Upper lobe of right lung (tissue), 1 donor: ENCODE measurements around the gene COQ2. TPM values are rescaled to one million over a fixed set of nuclear protein-coding genes. Genes with fewer than 3 reads are reported as not detected.
A peak's percentile ranks its signal among the peaks of the same experiment; 100 is the strongest.

Experiments used
- ATAC-seq: fragments of 200-7000 bp; cut with Tn5 transposase; one replicate; pipeline ENCODE4 v1.9.1; 2020; ENCODE audit warnings: mild to moderate bottlenecking, moderate library complexity
- DNase-seq: peaks from one replicate; pipeline ENCODE4 v3.0.0-alpha.2; 2020
- H3K27ac ChIP-seq: fragments of 200-600 bp; one replicate; pipeline ENCODE4 v1.8.0; 2022
- H3K27me3 ChIP-seq: fragments of 200-600 bp; one replicate; pipeline ENCODE4 v1.8.0; 2022; ENCODE audit warnings: mild to moderate bottlenecking
- H3K36me3 ChIP-seq: fragments of 200-600 bp; one replicate; pipeline ENCODE4 v1.8.0; 2022
- H3K4me1 ChIP-seq: fragments of 200-600 bp; one replicate; pipeline ENCODE4 v1.8.0; 2022
- H3K4me3 ChIP-seq: fragments of 200-600 bp; one replicate; pipeline ENCODE4 v1.8.0; 2022; ENCODE audit warnings: mild to moderate bottlenecking
- H3K9me3 ChIP-seq: fragments of 200-600 bp; one replicate; pipeline ENCODE4 v1.8.0; 2022
- intact Hi-C: fragments of 100-400 bp; cut with DNase I; formaldehyde crosslinking; loops from one replicate; pipeline ENCODE4 v1.11.0; 2022
- total RNA-seq: library from RNA; stranded (reverse); fragmentation: NEBNext Ultra II Directional; extraction: Animal tissue kit (Norgen Biotek cat#: 25700); gene quantifications from one replicate; pipeline ENCODE4 v1.2.1, GENCODE V29; 2021
- TF ChIP-seq, protein P1 (sequence below): fragments of 200-600 bp; IDR thresholded peaks from one replicate; pipeline ENCODE4 v1.8.0; 2022; ENCODE audit warnings: antibody characterized with exemption
- donor health status: DM: no; HTN: yes; CAD: no; lungs with severe emphysema.

COQ2 gene
- total RNA-seq, 1 donor from 2014 or later = 12.4 TPM

DNA sequence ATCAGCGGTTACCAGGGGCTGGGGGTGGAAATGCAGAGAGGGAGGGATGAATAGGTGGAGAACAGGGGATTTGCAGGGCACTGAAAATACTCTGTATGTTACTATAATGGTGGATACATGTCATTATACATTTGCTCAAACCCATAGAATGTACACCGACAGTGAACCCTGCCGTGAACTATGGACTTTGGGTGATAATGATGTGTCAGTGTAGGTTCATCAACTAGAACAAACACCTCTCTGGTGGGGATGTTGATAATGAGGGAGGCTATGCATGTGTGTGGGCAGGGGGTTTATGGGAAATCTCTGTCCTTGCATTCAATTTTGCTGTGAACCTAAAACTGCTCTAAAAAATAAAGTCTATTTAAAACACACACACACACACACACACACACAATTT is 38.5 kb upstream of the COQ2 start:
- H3K36me3 ChIP-seq = no peaks in the 10 kb centered on the region
- no peaks in the 10 kb centered on the region for H3K4me1 ChIP-seq
- H3K4me3 ChIP-seq = no peak overlapping the region
- ATAC-seq (no peak), DNase-seq (no peak)
- H3K9me3 ChIP-seq = no peaks in the 10 kb centered on the region
- intact Hi-C loops = no loop called here
- H3K27ac ChIP-seq = no peak overlapping the region
- TF ChIP-seq, protein P1, sequence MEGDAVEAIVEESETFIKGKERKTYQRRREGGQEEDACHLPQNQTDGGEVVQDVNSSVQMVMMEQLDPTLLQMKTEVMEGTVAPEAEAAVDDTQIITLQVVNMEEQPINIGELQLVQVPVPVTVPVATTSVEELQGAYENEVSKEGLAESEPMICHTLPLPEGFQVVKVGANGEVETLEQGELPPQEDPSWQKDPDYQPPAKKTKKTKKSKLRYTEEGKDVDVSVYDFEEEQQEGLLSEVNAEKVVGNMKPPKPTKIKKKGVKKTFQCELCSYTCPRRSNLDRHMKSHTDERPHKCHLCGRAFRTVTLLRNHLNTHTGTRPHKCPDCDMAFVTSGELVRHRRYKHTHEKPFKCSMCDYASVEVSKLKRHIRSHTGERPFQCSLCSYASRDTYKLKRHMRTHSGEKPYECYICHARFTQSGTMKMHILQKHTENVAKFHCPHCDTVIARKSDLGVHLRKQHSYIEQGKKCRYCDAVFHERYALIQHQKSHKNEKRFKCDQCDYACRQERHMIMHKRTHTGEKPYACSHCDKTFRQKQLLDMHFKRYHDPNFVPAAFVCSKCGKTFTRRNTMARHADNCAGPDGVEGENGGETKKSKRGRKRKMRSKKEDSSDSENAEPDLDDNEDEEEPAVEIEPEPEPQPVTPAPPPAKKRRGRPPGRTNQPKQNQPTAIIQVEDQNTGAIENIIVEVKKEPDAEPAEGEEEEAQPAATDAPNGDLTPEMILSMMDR = no peak
- H3K27me3 ChIP-seq = no peaks in the 10 kb centered on the region

DNA sequence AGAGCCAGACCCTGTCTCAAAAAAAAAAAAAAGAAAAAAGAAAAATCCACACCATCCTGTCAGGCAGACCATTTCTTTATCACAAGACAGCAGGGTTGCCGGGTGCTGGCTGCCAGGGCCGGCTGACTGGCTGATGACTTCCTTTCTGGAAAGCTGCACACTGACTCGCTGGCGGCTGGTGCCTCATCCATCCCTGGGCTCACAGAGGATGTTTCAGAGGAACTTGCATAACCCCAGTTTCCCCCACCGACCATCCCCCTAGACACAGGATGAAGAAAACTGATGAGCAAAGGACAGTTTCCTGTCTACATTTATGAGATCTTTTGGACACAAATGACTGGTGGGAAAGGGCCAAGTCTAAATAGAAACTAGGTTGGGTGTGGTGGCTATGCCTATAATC is 36.0 kb upstream of the COQ2 start:
- Histone ChIP-seq H3K9me3 (no peaks in the 10 kb centered on the region), H3K36me3 (no peaks in the 10 kb centered on the region), H3K27ac (no peak overlapping the region), H3K27me3 (no peaks in the 10 kb centered on the region), H3K4me3 (no peak overlapping the region), H3K4me1 (no peaks in the 10 kb centered on the region)
- TF ChIP-seq, protein P1 = no peak
- ATAC-seq (peak; percentile 80), DNase-seq (peak; percentile 70)
- intact Hi-C loops = no loop called here

DNA sequence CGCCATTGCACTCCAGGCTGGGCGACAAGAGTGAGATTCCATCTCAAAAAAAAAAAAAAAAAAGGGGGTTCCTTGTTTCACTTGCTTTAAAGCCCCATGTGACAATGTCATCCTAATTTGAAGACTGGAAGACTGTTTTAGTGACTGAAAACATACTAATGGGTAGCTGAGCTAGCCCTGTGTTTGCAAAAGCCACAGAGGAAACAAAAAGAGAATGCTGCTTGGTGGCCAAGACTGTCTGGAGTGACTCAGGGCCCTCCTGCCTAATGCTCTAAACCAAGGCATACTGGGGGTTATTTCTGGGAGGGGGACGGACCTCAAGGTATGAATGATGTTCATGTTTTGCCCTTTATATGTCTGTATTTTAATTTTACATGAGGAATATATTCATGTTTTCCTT is 34.1 kb upstream of the COQ2 start:
- DNase-seq = no peak
- no peak for ATAC-seq
- TF ChIP-seq, protein P1 = no peak
- Histone ChIP-seq H3K9me3 (no peaks in the 10 kb centered on the region), H3K4me3 (no peak overlapping the region), H3K4me1 (no peaks in the 10 kb centered on the region), H3K36me3 (no peaks in the 10 kb centered on the region), H3K27ac (no peak overlapping the region), H3K27me3 (no peaks in the 10 kb centered on the region)
- intact Hi-C loops = no loop called here

DNA sequence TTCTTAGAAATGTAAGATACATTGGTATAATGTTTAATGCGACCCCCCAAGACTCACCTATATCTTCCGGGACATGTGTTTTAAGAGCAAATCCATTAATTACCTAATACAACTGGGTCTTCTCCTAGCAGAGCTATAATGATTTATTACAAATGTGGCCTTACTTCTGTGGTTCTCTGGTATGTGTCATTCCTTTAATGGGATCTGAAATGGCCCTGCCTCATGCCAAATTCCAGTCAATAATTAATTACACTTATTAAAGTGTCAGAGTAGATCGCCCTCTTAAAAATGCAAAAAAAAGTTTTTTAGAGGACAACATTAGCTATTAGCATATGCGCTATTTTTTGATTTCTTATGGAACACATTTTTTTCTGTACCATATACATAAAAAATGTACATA is 33.1 kb upstream of the COQ2 start:
- DNase-seq (no peak), ATAC-seq (no peak)
- Histone ChIP-seq H3K27ac (no peak overlapping the region), H3K4me3 (no peak overlapping the region), H3K27me3 (no peaks in the 10 kb centered on the region), H3K36me3 (no peaks in the 10 kb centered on the region), H3K4me1 (no peaks in the 10 kb centered on the region), H3K9me3 (no peaks in the 10 kb centered on the region)
- intact Hi-C loops = no loop called here
- TF ChIP-seq, protein P1 = no peak

DNA sequence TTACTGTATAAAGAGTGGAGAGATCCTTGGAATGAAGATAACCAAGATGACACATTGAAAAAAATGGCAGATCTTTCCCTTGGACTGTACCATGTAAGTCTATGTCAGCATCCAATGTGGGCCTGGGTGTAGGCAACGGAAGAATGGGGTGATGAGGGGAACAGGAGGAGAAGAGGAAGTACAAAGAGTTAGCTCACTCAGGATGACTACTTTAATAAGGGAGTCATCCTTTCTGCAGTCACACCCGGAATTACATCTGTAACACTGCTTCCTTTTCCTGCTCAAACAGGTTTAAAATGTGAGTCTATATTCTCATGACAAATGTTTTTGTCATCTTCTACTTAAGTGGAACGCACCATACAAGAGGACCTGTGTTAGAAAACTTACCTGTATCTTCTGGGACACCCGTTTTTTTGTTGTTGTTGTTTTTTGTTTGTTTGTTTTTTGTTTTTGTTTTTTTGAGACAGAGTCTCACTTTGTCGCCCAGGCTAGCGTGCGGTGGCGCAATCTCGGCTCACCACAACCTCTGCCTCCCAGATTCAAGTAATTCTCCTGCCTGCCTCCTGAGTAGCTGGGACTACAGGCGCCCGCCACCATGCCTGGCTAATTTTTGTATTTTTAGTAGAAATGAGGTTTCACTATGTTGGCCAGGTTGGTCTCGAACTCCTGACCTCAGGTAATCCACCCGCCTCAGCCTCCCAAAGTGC is 32.0 kb upstream of the COQ2 start:
- DNase-seq (no peak), ATAC-seq (peak; percentile 86)
- no peaks in the 10 kb centered on the region for H3K9me3 ChIP-seq
- H3K27ac ChIP-seq = peak overlapping the region; percentile 11
- H3K4me3 ChIP-seq = no peak overlapping the region
- no peaks in the 10 kb centered on the region for H3K36me3 ChIP-seq
- TF ChIP-seq, protein P1 = no peak
- intact Hi-C loops = no loop called here
- H3K4me1 ChIP-seq = no peaks in the 10 kb centered on the region
- no peaks in the 10 kb centered on the region for H3K27me3 ChIP-seq
